Keratinocyte (primary cell): ENCODE results near the gene TDRD3. TPM values are rescaled to one million over a fixed set of nuclear protein-coding genes. Genes with fewer than 3 reads are reported as not detected.

ENCODE experiments used
- DNase-seq: peaks from one replicate; pipeline ENCODE4 v3.0.0-alpha.2; 2011; ENCODE audit warnings: low read depth, missing footprints, low spot score
- FAIRE-seq: peaks from 2 replicates; lab custom pipeline; 2011; peaks lifted over from hg19 to GRCh38; lab: Jason Lieb, UNC
- H2AFZ ChIP-seq: 2 replicates; pipeline ENCODE4 v1.6.0; 2012; ENCODE audit warnings: low read length, control low read depth, inconsistent platforms; ENCODE audit not compliant: control insufficient read depth
- H3K27ac ChIP-seq: 2 replicates; pipeline ENCODE4 v1.5.1; 2011; ENCODE audit warnings: low read length; ENCODE audit not compliant: control insufficient read depth, insufficient read depth
- H3K27me3 ChIP-seq: 3 replicates; pipeline ENCODE4 v1.6.0; 2011; ENCODE audit warnings: low read length; ENCODE audit not compliant: control insufficient read depth, insufficient read depth; ENCODE audit errors: extremely low read depth
- H3K36me3 ChIP-seq, 2 experiments: 2 replicates in 1 of 2; 3 replicates in 1 of 2; pipeline ENCODE4 v1.5.1; 2011; ENCODE audit warnings: low read length in 2 of 2, mild to moderate bottlenecking in 1 of 2; ENCODE audit not compliant: control insufficient read depth in 2 of 2, insufficient read depth in 2 of 2; ENCODE audit errors: extremely low read depth in 1 of 2
- H3K4me1 ChIP-seq: 3 replicates; pipeline ENCODE4 v1.5.1; 2011; ENCODE audit warnings: low read length; ENCODE audit not compliant: control insufficient read depth, insufficient read depth; ENCODE audit errors: extremely low read depth
- H3K4me2 ChIP-seq: 3 replicates; pipeline ENCODE4 v1.6.0; 2011; ENCODE audit warnings: low read depth, low read length; ENCODE audit not compliant: control insufficient read depth, insufficient read depth; ENCODE audit errors: extremely low read depth
- H3K4me3 ChIP-seq, 3 experiments: fragments of 200-600 bp in 1 of 3; sonication (generic) in 1 of 3; 2 replicates in 2 of 3; 3 replicates in 1 of 3; pipeline ENCODE4 v1.5.1; 2011 to 2016; ENCODE audit warnings: low read length in 3 of 3, mild to moderate bottlenecking in 3 of 3, control low read depth in 2 of 3, inconsistent platforms in 1 of 3, low read depth in 1 of 3, mixed read lengths in 1 of 3, mixed run types in 1 of 3, moderate library complexity in 1 of 3; ENCODE audit not compliant: control insufficient read depth in 2 of 3, insufficient read depth in 2 of 3; ENCODE audit errors: extremely low read depth in 1 of 3
- H3K79me2 ChIP-seq: 2 replicates; pipeline ENCODE4 v1.6.0; 2012; ENCODE audit warnings: low read length; ENCODE audit not compliant: control insufficient read depth, insufficient read depth
- H3K9ac ChIP-seq: 3 replicates; pipeline ENCODE4 v1.6.0; 2011; ENCODE audit warnings: low read length; ENCODE audit not compliant: control insufficient read depth, insufficient read depth; ENCODE audit errors: extremely low read depth
- H3K9me1 ChIP-seq: 3 replicates; pipeline ENCODE4 v1.6.0; 2011; ENCODE audit warnings: low read length; ENCODE audit not compliant: control insufficient read depth, insufficient read depth; ENCODE audit errors: extremely low read depth
- H3K9me3 ChIP-seq: 2 replicates; pipeline ENCODE4 v1.5.1; 2012; ENCODE audit warnings: low read depth, low read length; ENCODE audit not compliant: control insufficient read depth
- H4K20me1 ChIP-seq: 3 replicates; pipeline ENCODE4 v1.6.0; 2011; ENCODE audit warnings: low read length; ENCODE audit not compliant: control insufficient read depth, insufficient read depth; ENCODE audit errors: extremely low read depth
- EZH2 ChIP-seq: IDR thresholded peaks from one replicate; pipeline ENCODE4 v1.6.1; 2012; ENCODE audit warnings: inconsistent platforms, mild to moderate bottlenecking, low read length, moderate library complexity
- dilution Hi-C: fragments of 300-500 bp; cut with MboI; formaldehyde crosslinking; loops from one replicate; pipeline ENCODE4 v1.7.0; 2020; ENCODE audit warnings: low sequenced_read_pairs; ENCODE audit not compliant: extremely low pct_ligation_motif_present
- polyA plus RNA-seq, 5 experiments: library from polyadenylated mRNA; depleted of rRNA in 3 of 5; stranded (reverse) in 3 of 5; stranded (forward) in 1 of 5; unstranded in 1 of 5; fragments of >200 nt; gene quantifications; 1 replicate in 1 of 5; 2 replicates in 3 of 5; 3 replicates in 1 of 5; pipeline versions ENCODE4 v1.2.1 to v1.2.3, GENCODE V29; 2011 to 2012; ENCODE audit warnings: missing spikeins in 2 of 5, low read depth in 1 of 5, low replicate concordance in 1 of 5
- small RNA-seq, 3 experiments: library from RNA; depleted of rRNA; stranded (forward); fragments of <200 nt; gene quantifications; one replicate each; pipeline ENCODE3, GENCODE V24; 2012; ENCODE audit warnings: low read depth in 3 of 3, low replicate concordance in 1 of 3; ENCODE audit not compliant: insufficient read length in 3 of 3
- TF ChIP-seq, protein P1 (sequence below), 3 experiments: IDR thresholded peaks in 1 of 3; conservative IDR thresholded peaks in 1 of 3; optimal IDR thresholded peaks in 1 of 3; 2 replicates in 2 of 3; 3 replicates in 1 of 3; pipeline versions ENCODE3 to v1.5.1; 2011; ENCODE audit warnings: low read length in 3 of 3, mild to moderate bottlenecking in 3 of 3, moderate library complexity in 2 of 3, control low read depth in 1 of 3, inconsistent platforms in 1 of 3; ENCODE audit not compliant: insufficient read depth in 2 of 3; ENCODE audit errors: extremely low read depth in 1 of 3

TDRD3 gene
- polyA plus RNA-seq, 1 donor (not counting 4 experiments of a cell fraction or from before 2014, with no cell fraction given): 10.7 TPM

DNA sequence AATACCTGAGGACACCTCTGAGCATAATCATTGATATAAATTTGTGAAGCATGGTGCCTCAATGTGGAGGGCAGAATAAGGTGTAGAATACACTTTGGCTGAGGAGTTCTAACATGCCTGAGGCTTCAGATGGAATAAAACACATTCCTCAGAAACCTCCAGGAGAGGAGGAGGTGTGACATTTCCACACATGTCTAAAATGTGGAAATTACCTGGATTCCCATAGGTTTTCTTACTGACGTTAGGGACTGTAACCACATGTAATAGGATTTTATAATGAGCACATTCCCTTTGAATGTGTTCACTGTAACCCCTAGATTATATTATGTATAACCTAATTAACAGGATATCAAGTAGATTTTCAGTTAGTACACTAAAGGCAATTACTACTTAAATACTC, 226.1 kb downstream of the TDRD3 start:
- Histone ChIP-seq H3K9me3 (no peaks in the 10 kb centered on the region), H4K20me1 (no peaks in the 10 kb centered on the region), H3K9ac (no peak overlapping the region), H3K9me1 (no peaks in the 10 kb centered on the region), H3K4me2 (no peak overlapping the region), H3K79me2 (no peaks in the 10 kb centered on the region), H3K36me3 (no peaks in the 10 kb centered on the region), H3K27ac (no peak overlapping the region), H3K4me1 (no peaks in the 10 kb centered on the region), H3K4me3 (no peak overlapping the region), H2AFZ (no peak overlapping the region), H3K27me3 (peaks cover 2% of the 10 kb centered on the region)
- DNase-seq: no peak
- TF ChIP-seq, protein P1, sequence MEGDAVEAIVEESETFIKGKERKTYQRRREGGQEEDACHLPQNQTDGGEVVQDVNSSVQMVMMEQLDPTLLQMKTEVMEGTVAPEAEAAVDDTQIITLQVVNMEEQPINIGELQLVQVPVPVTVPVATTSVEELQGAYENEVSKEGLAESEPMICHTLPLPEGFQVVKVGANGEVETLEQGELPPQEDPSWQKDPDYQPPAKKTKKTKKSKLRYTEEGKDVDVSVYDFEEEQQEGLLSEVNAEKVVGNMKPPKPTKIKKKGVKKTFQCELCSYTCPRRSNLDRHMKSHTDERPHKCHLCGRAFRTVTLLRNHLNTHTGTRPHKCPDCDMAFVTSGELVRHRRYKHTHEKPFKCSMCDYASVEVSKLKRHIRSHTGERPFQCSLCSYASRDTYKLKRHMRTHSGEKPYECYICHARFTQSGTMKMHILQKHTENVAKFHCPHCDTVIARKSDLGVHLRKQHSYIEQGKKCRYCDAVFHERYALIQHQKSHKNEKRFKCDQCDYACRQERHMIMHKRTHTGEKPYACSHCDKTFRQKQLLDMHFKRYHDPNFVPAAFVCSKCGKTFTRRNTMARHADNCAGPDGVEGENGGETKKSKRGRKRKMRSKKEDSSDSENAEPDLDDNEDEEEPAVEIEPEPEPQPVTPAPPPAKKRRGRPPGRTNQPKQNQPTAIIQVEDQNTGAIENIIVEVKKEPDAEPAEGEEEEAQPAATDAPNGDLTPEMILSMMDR (optimal IDR thresholded peaks at IDR 0.05 in 1 of 3, IDR thresholded peaks at IDR 0.05 in 1 of 3, conservative IDR thresholded peaks at IDR 0.05 in 1 of 3; ENCODE audit: extremely low read depth in 1 of 3, insufficient read depth in 2 of 3, low read length in 3 of 3): no peak
- no peak for TF ChIP-seq EZH2
- no peak for FAIRE-seq
- dilution Hi-C loops: no loop called here

Small RNAs within 50 kb of the gene (small RNA-seq; reads per million reads assigned to genes)
- gene RNA5SP31: 0 to 1.7 (median 0.25) reads per million in 3 experiments

Other genes starting within 250 kb of the TDRD3 start
- 2.2 to 9.0 TPM (median 7.9 TPM) in 3 replicates for gene DIAPH3, start 233.3 kb upstream of the TDRD3 start, polyA plus RNA-seq